ENCODE measurements around the gene CEP85L. TPM values are rescaled to one million over a fixed set of nuclear protein-coding genes. Genes with fewer than 3 reads are reported as not detected.

CEP85L gene
- total RNA-seq, 1 donor from 2014 or later, result 11.0 TPM

GRCh38 chr6:118630923-118631322 is 20.5 kb downstream of the CEP85L start:
- Histone ChIP-seq H3K27ac (no peak overlapping the region), H3K27me3 (ENCODE audit: low read depth) (no peaks in the 10 kb centered on the region), H3K4me3 (no peak overlapping the region), H3K4me1 (no peaks in the 10 kb centered on the region), H3K9me3 (no peaks in the 10 kb centered on the region), H3K36me3 (no peaks in the 10 kb centered on the region)
- TF ChIP-seq CTCF (IDR thresholded peaks at IDR 0.05), result no peak
- ATAC-seq (no peak), DNase-seq (no peak)
- intact Hi-C loops (cut with DNase I), result no loop called here

GRCh38 chr6:118630067-118630466 is 21.3 kb downstream of the CEP85L start:
- Histone ChIP-seq H3K27me3 (ENCODE audit: low read depth) (no peaks in the 10 kb centered on the region), H3K27ac (no peak overlapping the region), H3K9me3 (no peaks in the 10 kb centered on the region), H3K4me1 (no peaks in the 10 kb centered on the region), H3K36me3 (no peaks in the 10 kb centered on the region), H3K4me3 (no peak overlapping the region)
- ATAC-seq (no peak), DNase-seq (no peak)
- intact Hi-C loops (cut with DNase I), result no loop called here
- no peak for TF ChIP-seq CTCF (IDR thresholded peaks at IDR 0.05)

- DNase-seq (no peak), ATAC-seq (no peak)
- H3K4me3 ChIP-seq, result no peak overlapping the region
- intact Hi-C loops (cut with DNase I), result no loop called here
- no peaks in the 10 kb centered on the region for H3K27me3 ChIP-seq (ENCODE audit: low read depth)
- no peaks in the 10 kb centered on the region for H3K4me1 ChIP-seq
- no peaks in the 10 kb centered on the region for H3K9me3 ChIP-seq
- no peaks in the 10 kb centered on the region for H3K36me3 ChIP-seq
- no peak overlapping the region for H3K27ac ChIP-seq
- TF ChIP-seq CTCF (IDR thresholded peaks at IDR 0.05), result no peak
Measured at GRCh38 chr6:118627724-118628123, 23.7 kb downstream of the CEP85L start.

GRCh38 chr6:118625833-118626232 is 25.6 kb downstream of the CEP85L start:
- no peak for DNase-seq
- no peaks in the 10 kb centered on the region for H3K4me1 ChIP-seq
- no peaks in the 10 kb centered on the region for H3K36me3 ChIP-seq
- no peak overlapping the region for H3K4me3 ChIP-seq
- no peaks in the 10 kb centered on the region for H3K9me3 ChIP-seq
- intact Hi-C loops (cut with DNase I), result no loop called here
- ATAC-seq, result no peak
- no peak for TF ChIP-seq CTCF (IDR thresholded peaks at IDR 0.05)
- H3K27me3 ChIP-seq (ENCODE audit: low read depth), result no peaks in the 10 kb centered on the region
- no peak overlapping the region for H3K27ac ChIP-seq

- ATAC-seq, result no peak
- Histone ChIP-seq H3K9me3 (no peaks in the 10 kb centered on the region), H3K27me3 (ENCODE audit: low read depth) (no peaks in the 10 kb centered on the region), H3K4me3 (no peak overlapping the region), H3K27ac (no peak overlapping the region), H3K36me3 (no peaks in the 10 kb centered on the region), H3K4me1 (no peaks in the 10 kb centered on the region)
- DNase-seq, result no peak
- no peak for TF ChIP-seq CTCF (IDR thresholded peaks at IDR 0.05)
- intact Hi-C loops (cut with DNase I), result no loop called here
Measured at GRCh38 chr6:118621799-118622470, 29.5 kb downstream of the CEP85L start.

Measured in lower lobe of right lung (tissue), 2 donors.